Coronary artery (tissue), 2 donors: ENCODE measurements around the gene CES4A.
A peak's percentile ranks its signal among the peaks of the same experiment; 100 is the strongest.

Experiments used
- DNase-seq: peaks from one replicate; pipeline ENCODE4 v3.0.0-alpha.2; 2017; ENCODE audit warnings: low spot score
- H3K27ac ChIP-seq, 2 donors: fragments of 200-600 bp; sonication (generic); one replicate each; pipeline ENCODE4 v1.5.1; 2016 to 2019
- H3K4me3 ChIP-seq: fragments of 200-600 bp; sonication (generic); 2 replicates; pipeline ENCODE4 v1.5.1; 2016; ENCODE audit warnings: mild to moderate bottlenecking, moderate library complexity
- CTCF ChIP-seq: fragments of 200-600 bp; sonication (generic); IDR thresholded peaks from one replicate; pipeline ENCODE4 v1.5.1; 2019; ENCODE audit warnings: antibody characterized with exemption

Gene CES4A

GRCh38 chr16:66996324-66996982 lies 8.1 kb downstream of the CES4A start:
- Histone ChIP-seq H3K4me3 (no peak overlapping the region), H3K27ac (peak overlapping the region; percentile 84 to 89)
- no peak for TF ChIP-seq CTCF
- DNase-seq: peak; percentile 87

- DNase-seq: no peak
- Histone ChIP-seq H3K27ac (peak overlapping the region; percentile 84 to 89), H3K4me3 (no peak overlapping the region)
- no peak for TF ChIP-seq CTCF
Measured at GRCh38 chr16:66996983-66997358, 8.6 kb downstream of the CES4A start.

GRCh38 chr16:67000384-67001351 lies 12.3 kb downstream of the CES4A start:
- no peak for TF ChIP-seq CTCF
- DNase-seq: no peak
- H3K4me3 ChIP-seq: peak overlapping the region; percentile 68
- H3K27ac ChIP-seq: peak overlapping the region; percentile 71 to 80

GRCh38 chr16:67001726-67002125 lies 13.3 kb downstream of the CES4A start:
- Histone ChIP-seq H3K4me3 (peak overlapping the region; percentile 68), H3K27ac (no peak overlapping the region)
- DNase-seq: no peak
- TF ChIP-seq CTCF: no peak

GRCh38 chr16:67006930-67007658 lies 18.7 kb downstream of the CES4A start:
- no peak overlapping the region for H3K27ac ChIP-seq
- no peak for DNase-seq
- TF ChIP-seq CTCF: no peak
- no peak overlapping the region for H3K4me3 ChIP-seq

- H3K27ac ChIP-seq: no peak overlapping the region
- H3K4me3 ChIP-seq: no peak overlapping the region
- no peak for DNase-seq
- no peak for TF ChIP-seq CTCF
Measured at GRCh38 chr16:67009158-67009557, 20.8 kb downstream of the CES4A start.
